Stimulated activated CD8-positive, alpha-beta memory T cell treated with anti-CD3 and anti-CD28 coated beads, Interleukin-12 subunit alpha, Interleukin-12 subunit beta, amount 100 ng/mL, for 24 hours (primary cell): ENCODE data around the gene TMPRSS5.
"Not testable (repeated sequence)": the region's sequence is repeated elsewhere in the genome, so short reads cannot be mapped to it uniquely, and the experiment has no call there.

ENCODE experiments used
- DNase-seq: peaks from one replicate; pipeline ENCODE4 v3.0.0-alpha.2; 2020; ENCODE audit errors: extremely low read depth

The TMPRSS5 gene

GRCh38 chr11:113705871-113706655 lies at the start of gene TMPRSS5:
Gene TMPRSS5 (minus strand): TSS chr11:113706308. CDS start chr11:113706224, 84 bp downstream.
- DNase-seq, result no peak

- DNase-seq, result no peak
Observed at GRCh38 chr11:113752932-113753331, 46.8 kb upstream of the TMPRSS5 start.

GRCh38 chr11:113736323-113736722 lies 30.2 kb upstream of the TMPRSS5 start:
- no peak for DNase-seq

GRCh38 chr11:113732092-113732491 lies 26.0 kb upstream of the TMPRSS5 start:
- no peak for DNase-seq

- no peak for DNase-seq
Observed at GRCh38 chr11:113730887-113731726, 25.0 kb upstream of the TMPRSS5 start.

GRCh38 chr11:113729456-113729855 lies 23.3 kb upstream of the TMPRSS5 start:
- DNase-seq, result no peak

GRCh38 chr11:113728814-113729213 lies 22.7 kb upstream of the TMPRSS5 start:
- DNase-seq, result no peak

- DNase-seq, result no peak
Observed at GRCh38 chr11:113725913-113726312, 19.8 kb upstream of the TMPRSS5 start.

- DNase-seq, result no peak
Observed at GRCh38 chr11:113725407-113725806, 19.3 kb upstream of the TMPRSS5 start.

GRCh38 chr11:113724778-113725177 lies 18.7 kb upstream of the TMPRSS5 start:
- no peak for DNase-seq

- no peak for DNase-seq
Observed at GRCh38 chr11:113723787-113724186, 17.7 kb upstream of the TMPRSS5 start.

- no peak for DNase-seq
Observed at GRCh38 chr11:113722934-113723333, 16.8 kb upstream of the TMPRSS5 start.

GRCh38 chr11:113722221-113722620 lies 16.1 kb upstream of the TMPRSS5 start:
- DNase-seq, result no peak

- DNase-seq, result no peak
Observed at GRCh38 chr11:113721462-113722066, 15.5 kb upstream of the TMPRSS5 start.

GRCh38 chr11:113720478-113720877 lies 14.4 kb upstream of the TMPRSS5 start:
- DNase-seq, result not testable (repeated sequence)

- no peak for DNase-seq
Observed at GRCh38 chr11:113715882-113716625, 9.9 kb upstream of the TMPRSS5 start.

GRCh38 chr11:113715273-113715672 lies 9.2 kb upstream of the TMPRSS5 start:
- no peak for DNase-seq

GRCh38 chr11:113710989-113711388 lies 4.9 kb upstream of the TMPRSS5 start:
- DNase-seq, result no peak

GRCh38 chr11:113703551-113703950 lies 2.6 kb downstream of the TMPRSS5 start:
- not testable (repeated sequence) for DNase-seq

- no peak for DNase-seq
Observed at GRCh38 chr11:113701491-113701890, 4.6 kb downstream of the TMPRSS5 start.

GRCh38 chr11:113698515-113698914 lies 7.6 kb downstream of the TMPRSS5 start:
- DNase-seq, result no peak
